Tracheal epithelial cell (primary cell): ENCODE data around the gene PPP2R5E. TPM values are rescaled to one million over a fixed set of nuclear protein-coding genes. Genes with fewer than 3 reads are reported as not detected.

Source experiments
- total RNA-seq: library from RNA; depleted of rRNA; stranded (reverse); fragments of >200 nt; gene quantifications from 2 replicates; pipeline ENCODE4 v1.2.1, GENCODE V29; 2014

The PPP2R5E gene
- total RNA-seq, result 13.7 and 19.6 TPM in 2 replicates

DNA sequence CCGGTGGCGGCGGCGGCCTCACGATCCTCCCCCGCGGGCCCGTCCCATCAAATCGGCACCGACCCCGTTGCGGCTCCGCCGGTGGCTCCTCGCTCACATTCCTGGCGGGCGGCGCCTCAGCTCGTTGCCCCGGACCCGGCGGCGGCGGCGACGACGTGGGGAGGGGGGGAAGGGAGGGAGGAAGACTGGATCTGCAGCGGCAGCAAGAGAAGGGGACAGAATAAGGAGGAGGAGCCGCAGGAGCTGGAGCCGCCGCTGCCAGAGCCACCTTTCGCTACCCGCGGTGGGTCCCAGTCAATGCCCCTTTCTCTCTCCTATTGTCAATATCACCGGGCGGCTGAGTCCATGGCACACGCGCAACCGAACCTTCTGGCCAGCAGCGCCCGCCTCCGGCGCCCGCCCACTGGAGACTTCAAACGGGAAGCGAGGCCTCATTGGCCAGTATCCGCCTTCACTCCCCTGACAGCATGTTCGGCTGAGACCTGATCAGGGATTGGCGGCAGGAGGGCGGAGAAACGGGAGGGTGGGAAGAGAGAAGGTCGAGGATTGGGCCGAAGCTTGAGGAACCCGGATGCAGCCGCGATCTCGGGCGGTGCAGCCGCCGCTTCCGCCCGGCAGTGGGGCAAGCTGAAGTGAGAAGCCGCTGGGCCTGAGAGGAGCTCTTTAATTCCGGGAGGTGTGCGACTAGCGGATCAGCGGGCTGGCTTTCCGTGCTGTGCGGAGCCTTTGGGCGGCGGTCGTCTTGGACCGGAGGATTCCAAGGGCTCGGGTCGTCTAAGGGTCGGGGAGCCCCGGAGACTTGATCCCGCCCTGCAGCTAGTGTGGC, at the start of gene PPP2R5E:
TSS of gene PPP2R5E (minus strand) at position 378 of the 826 bp plus-strand sequence. CDS start 3,692 bp downstream, outside the sequence.

Other genes with a start within 250 kb of the PPP2R5E start
- not detected in 2 replicates for gene GPHB5, start 224.4 kb downstream of the PPP2R5E start, total RNA-seq
- gene WDR89, start 98.5 kb upstream of the PPP2R5E start, total RNA-seq, result 13.5 and 16.2 TPM in 2 replicates
- 39.2 and 41.0 TPM in 2 replicates for gene SGPP1, start 184.7 kb upstream of the PPP2R5E start, total RNA-seq